ENCODE measurements around the gene NDUFA5. TPM values are rescaled to one million over a fixed set of nuclear protein-coding genes. Genes with fewer than 3 reads are reported as not detected.

The NDUFA5 gene
- total RNA-seq: 10 to 100 TPM; 53.3 to 55.4 TPM

- peak; percentile 97 to 99 for ATAC-seq
- H3K9me3 Mint-ChIP-seq: peaks cover 0 to 4% of the 10 kb centered on the region in 2 donors
- peak within 1 kb of the TSS in 1 of 2 donors; percentile 9 for H3K27ac Mint-ChIP-seq
- H3K36me3 Mint-ChIP-seq: peaks cover 7 to 11% of the 10 kb centered on the region in 2 donors
- peak; percentile 95 to 96 for DNase-seq (ENCODE audit: low spot score in 2 of 2)
These were observed at the start of gene NDUFA5 for GRCh38 chr7:123557398-123558288. TSS of gene NDUFA5 (minus strand) at chr7:123557818. CDS start at chr7:123557795, 23 bp downstream.

- DNase-seq (ENCODE audit: low spot score in 2 of 2) (no peak), ATAC-seq (no peak)
- no peaks in the 10 kb centered on the region for H3K36me3 Mint-ChIP-seq
- H3K27ac Mint-ChIP-seq: no peak overlapping the region
- no peaks in the 10 kb centered on the region for H3K9me3 Mint-ChIP-seq
These were observed 47.1 kb upstream of the NDUFA5 start for GRCh38 chr7:123604739-123605138.

GRCh38 chr7:123602648-123603047 lies 45.0 kb upstream of the NDUFA5 start:
- ATAC-seq: no peak
- no peak for DNase-seq (ENCODE audit: low spot score in 2 of 2)
- Mint-ChIP-seq H3K27ac (no peak overlapping the region), H3K9me3 (no peaks in the 10 kb centered on the region), H3K36me3 (no peaks in the 10 kb centered on the region)

- Mint-ChIP-seq H3K36me3 (no peaks in the 10 kb centered on the region), H3K9me3 (no peaks in the 10 kb centered on the region), H3K27ac (no peak within 1 kb of the TSS)
- ATAC-seq (no peak), DNase-seq (ENCODE audit: low spot score in 2 of 2) (no peak)
These were observed 43.9 kb upstream of the NDUFA5 start, which contains the start of gene ASB15 for GRCh38 chr7:123601530-123601929. TSS of gene ASB15 (plus strand) at chr7:123601821. CDS start at chr7:123614503, 12,682 bp downstream.

DNA sequence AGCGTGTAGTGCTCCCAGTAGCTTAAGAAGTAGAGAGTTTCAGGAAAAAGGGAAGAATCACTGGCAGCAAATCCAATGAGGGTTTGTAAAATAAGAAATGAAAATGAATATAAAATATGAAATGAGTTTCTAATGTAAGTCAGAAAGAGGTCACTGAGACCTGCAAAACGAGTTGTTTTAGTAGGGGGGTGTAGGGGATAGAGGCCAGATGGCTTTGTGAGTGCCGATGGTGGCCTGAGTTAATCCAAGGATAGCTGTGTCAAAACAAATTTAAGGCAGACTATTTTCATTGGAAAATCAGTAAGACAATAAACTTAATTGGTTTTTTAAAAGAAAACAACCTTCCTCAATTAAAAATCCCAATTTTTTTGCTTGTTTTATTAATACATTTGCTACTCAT lies 43.3 kb upstream of the NDUFA5 start:
- Mint-ChIP-seq H3K27ac (no peak overlapping the region), H3K9me3 (no peaks in the 10 kb centered on the region), H3K36me3 (no peaks in the 10 kb centered on the region)
- ATAC-seq (no peak), DNase-seq (ENCODE audit: low spot score in 2 of 2) (no peak)

GRCh38 chr7:123599766-123600165 lies 42.1 kb upstream of the NDUFA5 start:
- Mint-ChIP-seq H3K36me3 (no peaks in the 10 kb centered on the region), H3K9me3 (no peaks in the 10 kb centered on the region), H3K27ac (no peak overlapping the region)
- ATAC-seq (no peak), DNase-seq (ENCODE audit: low spot score in 2 of 2) (no peak)

DNA sequence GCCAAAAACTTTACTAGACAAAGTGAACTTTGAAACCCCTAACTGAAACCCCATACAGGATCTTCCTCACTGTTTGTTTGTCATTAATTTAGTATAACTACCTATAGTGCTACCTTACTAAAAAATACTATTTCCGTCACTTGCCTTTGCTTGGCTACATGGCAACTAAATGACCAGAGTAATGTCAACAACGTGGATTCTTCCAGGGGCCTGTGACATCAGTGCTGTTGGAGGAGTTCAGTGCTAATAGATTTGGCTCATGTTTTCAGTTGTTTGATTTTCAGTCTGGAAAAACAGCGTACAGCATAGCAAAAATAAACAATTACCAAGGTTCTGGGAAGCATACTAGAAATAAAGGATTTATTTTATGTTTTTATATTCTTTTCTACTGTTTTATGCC lies 41.0 kb upstream of the NDUFA5 start:
- no peak for DNase-seq (ENCODE audit: low spot score in 2 of 2)
- H3K27ac Mint-ChIP-seq: no peak overlapping the region
- peaks cover 0 to 6% of the 10 kb centered on the region in 2 donors for H3K36me3 Mint-ChIP-seq
- ATAC-seq: no peak
- no peaks in the 10 kb centered on the region for H3K9me3 Mint-ChIP-seq

- no peak overlapping the region for H3K27ac Mint-ChIP-seq
- DNase-seq (ENCODE audit: low spot score in 2 of 2) (no peak), ATAC-seq (no peak)
- H3K9me3 Mint-ChIP-seq: no peaks in the 10 kb centered on the region
- peaks cover 0 to 6% of the 10 kb centered on the region in 2 donors for H3K36me3 Mint-ChIP-seq
These were observed 37.2 kb upstream of the NDUFA5 start for GRCh38 chr7:123594813-123595241.

DNA sequence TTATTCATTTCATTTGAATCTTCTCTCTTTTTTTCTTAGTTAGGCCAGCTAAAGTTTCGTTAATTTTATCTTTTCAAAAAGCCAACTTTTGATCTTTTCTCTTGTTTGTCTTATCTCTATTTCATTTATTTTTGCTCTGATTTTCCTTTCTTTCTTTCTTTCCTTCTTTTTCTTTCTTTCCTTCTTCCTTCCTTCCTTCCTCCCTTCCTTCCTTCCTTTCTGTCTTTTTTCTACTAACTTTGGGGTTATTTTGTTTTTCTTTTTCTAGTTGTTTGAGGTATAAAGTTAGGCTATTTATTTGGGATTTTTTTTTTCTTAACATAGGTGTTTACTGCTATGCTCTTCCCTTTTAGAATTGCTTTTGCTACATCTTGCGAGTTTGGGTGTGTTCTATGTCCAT lies 30.8 kb upstream of the NDUFA5 start:
- Mint-ChIP-seq H3K36me3 (no peaks in the 10 kb centered on the region), H3K27ac (no peak overlapping the region), H3K9me3 (no peaks in the 10 kb centered on the region)
- DNase-seq (ENCODE audit: low spot score in 2 of 2) (no peak), ATAC-seq (no peak)

DNA sequence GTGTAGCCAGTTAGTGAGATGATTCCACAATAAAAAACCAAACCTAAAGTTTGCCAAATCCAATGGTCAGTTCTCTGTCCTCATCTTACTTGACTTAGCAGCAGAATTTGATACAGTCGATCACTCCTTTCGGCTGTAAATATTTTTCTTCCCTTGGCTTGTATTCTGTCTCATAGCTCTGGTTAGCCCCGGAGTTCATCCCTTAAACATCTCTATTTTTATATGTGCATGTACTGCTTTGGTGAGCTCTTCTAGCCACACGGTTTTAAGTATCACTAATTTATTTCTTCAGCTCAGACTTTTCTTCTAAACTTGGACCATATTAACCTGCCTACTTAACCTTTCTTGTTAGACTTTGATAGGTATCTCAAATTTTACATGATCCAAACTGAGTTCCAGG lies 26.2 kb upstream of the NDUFA5 start:
- DNase-seq (ENCODE audit: low spot score in 2 of 2) (no peak), ATAC-seq (no peak)
- Mint-ChIP-seq H3K9me3 (no peaks in the 10 kb centered on the region), H3K27ac (no peak overlapping the region), H3K36me3 (no peaks in the 10 kb centered on the region)

GRCh38 chr7:123581162-123581459 lies 23.5 kb upstream of the NDUFA5 start:
- H3K9me3 Mint-ChIP-seq: no peaks in the 10 kb centered on the region
- no peak for ATAC-seq
- DNase-seq (ENCODE audit: low spot score in 2 of 2): no peak
- H3K27ac Mint-ChIP-seq: no peak overlapping the region
- H3K36me3 Mint-ChIP-seq: no peaks in the 10 kb centered on the region

- no peak for DNase-seq (ENCODE audit: low spot score in 2 of 2)
These were observed 23.0 kb upstream of the NDUFA5 start for GRCh38 chr7:123580406-123581161.

DNA sequence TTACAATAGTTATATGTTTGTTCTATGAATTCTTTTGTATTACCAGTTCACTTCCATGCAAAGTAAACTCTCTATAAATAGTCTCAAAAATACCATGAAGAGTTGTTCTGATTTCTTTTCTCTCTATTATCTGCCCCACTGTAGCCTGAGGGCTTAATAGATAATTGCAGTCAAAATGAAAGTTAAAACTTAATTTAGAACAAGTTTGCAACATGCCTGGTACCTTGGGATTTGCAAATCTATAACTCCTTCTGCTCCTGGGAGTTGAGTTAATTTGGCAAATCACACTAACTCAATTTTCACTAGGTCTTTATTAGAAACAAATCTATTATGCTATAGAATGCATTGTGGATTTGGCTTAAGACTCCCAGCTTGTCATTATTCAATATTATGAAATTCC lies 21.8 kb upstream of the NDUFA5 start:
- no peak for ATAC-seq
- H3K27ac Mint-ChIP-seq: no peak overlapping the region
- no peak for DNase-seq (ENCODE audit: low spot score in 2 of 2)
- no peaks in the 10 kb centered on the region for H3K9me3 Mint-ChIP-seq
- no peaks in the 10 kb centered on the region for H3K36me3 Mint-ChIP-seq

More at GRCh38 chr7:123580406-123581161, 23.0 kb upstream of the NDUFA5 start:
- Mint-ChIP-seq H3K9me3 (no peaks in the 10 kb centered on the region), H3K27ac (no peak overlapping the region), H3K36me3 (no peaks in the 10 kb centered on the region)
- ATAC-seq: peak in 1 of 2 donors; percentile 60

DNA sequence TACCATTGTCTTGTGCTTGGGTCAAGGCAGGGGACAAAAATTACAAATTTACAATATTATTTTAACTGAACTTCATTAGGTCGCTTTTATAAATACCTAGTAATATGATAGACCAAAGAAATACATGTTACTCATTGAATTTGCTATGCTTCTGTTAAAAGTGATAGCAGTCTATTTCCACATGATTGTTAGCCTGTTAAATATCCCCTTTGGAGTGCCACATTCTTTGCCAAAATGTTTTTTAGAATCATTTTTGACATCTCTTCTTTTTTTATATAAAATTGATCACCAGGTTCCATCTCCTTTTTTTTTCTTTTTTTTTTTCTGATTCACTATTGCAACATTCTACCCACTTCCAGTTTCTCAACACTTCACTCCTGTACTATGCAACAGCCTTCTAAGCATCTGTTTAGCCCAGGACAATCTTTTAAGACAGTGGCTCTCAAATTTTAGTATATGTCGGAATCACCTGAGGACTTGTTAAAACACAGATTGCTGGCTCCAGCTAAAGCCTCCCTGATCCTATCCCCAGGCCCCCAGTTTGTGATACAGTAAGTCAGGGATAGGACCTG lies 16.4 kb upstream of the NDUFA5 start:
- no peaks in the 10 kb centered on the region for H3K36me3 Mint-ChIP-seq
- DNase-seq (ENCODE audit: low spot score in 2 of 2) (no peak), ATAC-seq (no peak)
- H3K27ac Mint-ChIP-seq: no peak overlapping the region
- H3K9me3 Mint-ChIP-seq: no peaks in the 10 kb centered on the region

GRCh38 chr7:123573341-123573740 lies 15.7 kb upstream of the NDUFA5 start:
- DNase-seq (ENCODE audit: low spot score in 2 of 2) (no peak), ATAC-seq (no peak)
- no peaks in the 10 kb centered on the region for H3K36me3 Mint-ChIP-seq
- H3K27ac Mint-ChIP-seq: no peak overlapping the region
- no peaks in the 10 kb centered on the region for H3K9me3 Mint-ChIP-seq

GRCh38 chr7:123571684-123572083 lies 14.1 kb upstream of the NDUFA5 start:
- no peak for ATAC-seq
- DNase-seq (ENCODE audit: low spot score in 2 of 2): no peak
- Mint-ChIP-seq H3K9me3 (no peaks in the 10 kb centered on the region), H3K27ac (no peak overlapping the region), H3K36me3 (no peaks in the 10 kb centered on the region)

DNA sequence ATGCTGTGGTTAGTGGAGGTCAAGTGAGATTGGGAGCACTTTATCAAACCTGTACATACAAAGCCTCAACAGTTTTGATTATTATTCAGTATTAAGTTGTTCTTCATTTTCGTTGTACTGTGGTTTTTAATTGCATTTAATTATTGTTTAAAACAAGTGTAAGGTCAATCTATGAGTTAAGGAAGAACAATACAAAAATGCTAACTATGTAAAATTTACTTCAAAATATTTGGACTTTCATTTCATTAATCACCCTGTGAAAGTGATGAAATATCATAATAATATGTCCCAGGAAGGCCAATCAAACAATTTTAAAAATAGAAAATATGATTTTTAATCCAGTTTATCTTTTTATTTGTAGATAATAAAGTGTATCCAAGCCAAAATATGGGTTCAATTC lies 13.6 kb upstream of the NDUFA5 start:
- Mint-ChIP-seq H3K36me3 (no peaks in the 10 kb centered on the region), H3K27ac (no peak overlapping the region), H3K9me3 (no peaks in the 10 kb centered on the region)
- DNase-seq (ENCODE audit: low spot score in 2 of 2) (no peak), ATAC-seq (no peak)

Data from activated naive CD4-positive, alpha-beta T cell treated with anti-CD3 and anti-CD28 coated beads, Interleukin-2, amount 50 U/mL, for 72 hours (primary cell).